Uterus (tissue), 4 donors: ENCODE results near the gene NUP188. TPM values are rescaled to one million over a fixed set of nuclear protein-coding genes. Genes with fewer than 3 reads are reported as not detected.

Experiments
- DNase-seq, 2 donors: peaks; one replicate each; pipeline ENCODE4 v3.0.0-alpha.2; 2019 to 2020
- H3K27ac ChIP-seq, 2 donors: fragments of 200-600 bp; sonication (generic); 1 replicate in 1 of 2; 2 replicates in 1 of 2; pipeline ENCODE4 v1.5.1; 2016 to 2018
- H3K27me3 ChIP-seq, 2 donors: fragments of 200-600 bp; sonication (generic); one replicate each; pipeline ENCODE4 v1.5.1; 2018 to 2019; ENCODE audit warnings: control low read depth in 1 of 2
- H3K36me3 ChIP-seq, 2 donors: fragments of 200-600 bp; sonication (generic); one replicate each; pipeline ENCODE4 v1.5.1; 2019; ENCODE audit warnings: control low read depth in 1 of 2
- H3K4me1 ChIP-seq, 2 donors: fragments of 200-600 bp; sonication (generic); one replicate each; pipeline ENCODE4 v1.5.1; 2018 to 2019; ENCODE audit warnings: control low read depth in 1 of 2
- H3K4me3 ChIP-seq, 2 donors: fragments of 200-600 bp; sonication (generic); 1 replicate in 1 of 2; 2 replicates in 1 of 2; pipeline ENCODE4 v1.5.1; 2018 to 2019; ENCODE audit warnings: mild to moderate bottlenecking in 1 of 2
- H3K9me3 ChIP-seq, 2 donors: fragments of 200-600 bp; sonication (generic); one replicate each; pipeline ENCODE4 v1.5.1; 2019; ENCODE audit warnings: control low read depth in 1 of 2
- CTCF ChIP-seq, 4 experiments: fragments of 200-600 bp in 2 of 4; fragments of 450-650 bp in 2 of 4; sonication (generic) in 2 of 4; IDR thresholded peaks; one replicate each; pipeline ENCODE4 v1.5.1; 2016 to 2019; ENCODE audit warnings: antibody characterized with exemption in 4 of 4, mild to moderate bottlenecking in 2 of 4, moderate library complexity in 1 of 4
- POLR2A ChIP-seq, 2 donors: fragments of 450-650 bp; IDR thresholded peaks; one replicate each; pipeline ENCODE4 v1.6.1; 2016; ENCODE audit warnings: antibody characterized with exemption in 2 of 2, mild to moderate bottlenecking in 1 of 2, moderate library complexity in 1 of 2
- intact Hi-C: fragments of 100-400 bp; cut with DNase I; formaldehyde crosslinking; loops from one replicate; pipeline ENCODE4 v1.15.1; 2023; ENCODE audit warnings: low total_unique reads
- total RNA-seq, 4 donors: library from RNA; depleted of rRNA in 3 of 4; stranded (reverse); fragments of >200 nt in 3 of 4; gene quantifications; one replicate each; pipeline versions ENCODE4 v1.1.0 to v1.2.4, GENCODE V29; 2014 to 2023
- donor health status: DM: yes; HTN: yes; CAD: no.

Gene NUP188
- 10 to 100 TPM; 21.5 to 75.4 (median 36.9) TPM for total RNA-seq

- intact Hi-C loops, result no loop called here
- Histone ChIP-seq H3K36me3 (no peaks in the 10 kb centered on the region), H3K9me3 (no peaks in the 10 kb centered on the region), H3K27me3 (no peaks in the 10 kb centered on the region), H3K4me3 (peak within 1 kb of the TSS; percentile 61 to 99), H3K27ac (peak within 1 kb of the TSS; percentile 92 to 97), H3K4me1 (peaks cover 0 to 9% of the 10 kb centered on the region in 2 donors)
- DNase-seq, result peak; percentile 95 to 98
- TF ChIP-seq POLR2A (IDR thresholded peaks at IDR 0.05), result peak; percentile 91 to 94
- peak in 1 of 4 experiments; percentile 20 for TF ChIP-seq CTCF (IDR thresholded peaks at IDR 0.05)
Observed at GRCh38 chr9:128947527-128948301, at the start of gene NUP188, which contains the start of gene DOLK. Gene NUP188 (plus strand): TSS chr9:128947699. CDS start chr9:128947720, 21 bp downstream. Gene DOLK (minus strand): TSS chr9:128947603. CDS start chr9:128947303, 300 bp downstream.

GRCh38 chr9:128898382-128898781 lies 49.1 kb upstream of the NUP188 start:
- intact Hi-C loops, result no loop called here
- no peaks in the 10 kb centered on the region for H3K27me3 ChIP-seq
- DNase-seq, result no peak
- no peak for TF ChIP-seq POLR2A (IDR thresholded peaks at IDR 0.05)
- no peak for TF ChIP-seq CTCF (IDR thresholded peaks at IDR 0.05)
- H3K27ac ChIP-seq, result peak overlapping the region in 1 of 2 donors; percentile 31
- peaks cover 0 to 5% of the 10 kb centered on the region in 2 donors for H3K4me1 ChIP-seq
- no peaks in the 10 kb centered on the region for H3K9me3 ChIP-seq
- no peak overlapping the region for H3K4me3 ChIP-seq
- no peaks in the 10 kb centered on the region for H3K36me3 ChIP-seq

GRCh38 chr9:128898845-128899565 lies 48.5 kb upstream of the NUP188 start:
- H3K27me3 ChIP-seq, result no peaks in the 10 kb centered on the region
- H3K36me3 ChIP-seq, result no peaks in the 10 kb centered on the region
- no peaks in the 10 kb centered on the region for H3K4me1 ChIP-seq
- no peak for DNase-seq
- intact Hi-C loops, result no loop called here
- TF ChIP-seq CTCF (IDR thresholded peaks at IDR 0.05) (no peak), POLR2A (IDR thresholded peaks at IDR 0.05) (no peak)
- H3K27ac ChIP-seq, result peak overlapping the region in 1 of 2 donors; percentile 31
- H3K9me3 ChIP-seq, result no peaks in the 10 kb centered on the region
- no peak overlapping the region for H3K4me3 ChIP-seq

GRCh38 chr9:128899566-128900322 lies 47.8 kb upstream of the NUP188 start:
- Histone ChIP-seq H3K27me3 (no peaks in the 10 kb centered on the region), H3K4me3 (no peak overlapping the region), H3K36me3 (no peaks in the 10 kb centered on the region), H3K4me1 (no peaks in the 10 kb centered on the region), H3K9me3 (no peaks in the 10 kb centered on the region), H3K27ac (peak overlapping the region in 1 of 2 donors; percentile 31)
- no peak for TF ChIP-seq CTCF (IDR thresholded peaks at IDR 0.05)
- TF ChIP-seq POLR2A (IDR thresholded peaks at IDR 0.05), result no peak
- intact Hi-C loops, result no loop called here
- no peak for DNase-seq
